Vagina (tissue), 2 donors: ENCODE results near the gene RAB41. TPM values are rescaled to one million over a fixed set of nuclear protein-coding genes. Genes with fewer than 3 reads are reported as not detected.

ENCODE experiments used
- DNase-seq, 2 donors: peaks; one replicate each; pipeline ENCODE4 v3.0.0-alpha.2; 2017; ENCODE audit errors: extremely low spot score in 2 of 2
- H3K27ac ChIP-seq: fragments of 200-600 bp; sonication (generic); one replicate; pipeline ENCODE4 v1.5.1; 2019
- H3K27me3 ChIP-seq: fragments of 200-600 bp; sonication (generic); one replicate; pipeline ENCODE4 v1.5.1; 2019
- H3K36me3 ChIP-seq, 2 donors: fragments of 200-600 bp; sonication (generic); one replicate each; pipeline ENCODE4 v1.5.1; 2017 to 2019
- H3K4me1 ChIP-seq: fragments of 200-600 bp; sonication (generic); one replicate; pipeline ENCODE4 v1.5.1; 2019
- H3K4me3 ChIP-seq, 2 donors: fragments of 200-600 bp; sonication (generic); 1 replicate in 1 of 2; 2 replicates in 1 of 2; pipeline ENCODE4 v1.5.1; 2016 to 2019
- H3K9me3 ChIP-seq: fragments of 200-600 bp; sonication (generic); one replicate; pipeline ENCODE4 v1.5.1; 2019
- CTCF ChIP-seq, 3 experiments: fragments of 450-650 bp in 2 of 3; fragments of 200-600 bp in 1 of 3; sonication (generic) in 1 of 3; IDR thresholded peaks; one replicate each; pipeline ENCODE4 v1.5.1; 2017 to 2019; ENCODE audit warnings: antibody characterized with exemption in 3 of 3, mild to moderate bottlenecking in 2 of 3, moderate library complexity in 2 of 3
- POLR2A ChIP-seq, 2 donors: fragments of 450-650 bp; IDR thresholded peaks; one replicate each; pipeline ENCODE4 v1.6.1; 2017; ENCODE audit warnings: antibody characterized with exemption in 2 of 2, mild to moderate bottlenecking in 2 of 2, moderate library complexity in 2 of 2
- POLR2AphosphoS5 ChIP-seq, 2 donors: sonication (generic); formaldehyde crosslinking; IDR thresholded peaks; one replicate each; pipeline ENCODE4 v1.9.0; 2017; ENCODE audit warnings: antibody characterized with exemption in 2 of 2, mild to moderate bottlenecking in 2 of 2, low read depth in 1 of 2; ENCODE audit not compliant: insufficient read depth in 1 of 2
- intact Hi-C: fragments of 100-400 bp; cut with DNase I; formaldehyde crosslinking; loops from one replicate; pipeline ENCODE4 v1.15.1; 2023
- total RNA-seq: library from RNA; depleted of rRNA; stranded (reverse); fragments of >200 nt; gene quantifications from one replicate; pipeline ENCODE4 v1.2.3, GENCODE V29; 2016

The RAB41 gene
- total RNA-seq, 1 donor from 2014 or later: not detected

DNA sequence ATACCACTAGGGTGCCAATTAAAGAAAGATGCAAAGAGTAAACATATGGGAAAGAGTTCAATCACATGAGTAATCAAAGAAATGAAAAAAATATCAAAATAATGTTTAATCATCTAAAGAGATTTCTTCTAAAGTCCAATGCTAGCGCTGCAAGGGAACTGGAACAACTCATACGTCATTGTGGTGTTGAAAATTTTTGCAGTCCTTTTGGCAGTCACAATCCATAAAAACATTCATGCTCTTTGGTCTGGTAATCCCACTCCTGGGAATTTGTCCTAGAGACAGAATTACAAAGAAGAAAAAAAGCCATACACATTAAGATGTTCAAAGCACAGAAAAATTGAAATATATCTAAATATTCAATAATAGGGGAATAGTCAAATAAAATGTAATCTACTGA lies 26.5 kb upstream of the RAB41 start:
- DNase-seq: no peak
- Histone ChIP-seq H3K4me3 (no peak overlapping the region), H3K36me3 (no peaks in the 10 kb centered on the region), H3K9me3 (no peaks in the 10 kb centered on the region), H3K4me1 (no peaks in the 10 kb centered on the region), H3K27ac (no peak overlapping the region), H3K27me3 (no peaks in the 10 kb centered on the region)
- intact Hi-C loops: no loop called here
- TF ChIP-seq POLR2A (IDR thresholded peaks at IDR 0.05) (no peak), POLR2AphosphoS5 (IDR thresholded peaks at IDR 0.05; ENCODE audit: insufficient read depth in 1 of 2, low read depth in 1 of 2) (no peak), CTCF (IDR thresholded peaks at IDR 0.05) (no peak)

GRCh38 chrX:70257423-70258288 lies 24.3 kb upstream of the RAB41 start:
- no peak overlapping the region for H3K4me3 ChIP-seq
- intact Hi-C loops: no loop called here
- H3K36me3 ChIP-seq: no peaks in the 10 kb centered on the region
- H3K27me3 ChIP-seq: no peaks in the 10 kb centered on the region
- TF ChIP-seq POLR2AphosphoS5 (IDR thresholded peaks at IDR 0.05; ENCODE audit: insufficient read depth in 1 of 2, low read depth in 1 of 2) (no peak), CTCF (IDR thresholded peaks at IDR 0.05) (no peak), POLR2A (IDR thresholded peaks at IDR 0.05) (no peak)
- DNase-seq: no peak
- H3K27ac ChIP-seq: no peak overlapping the region
- no peaks in the 10 kb centered on the region for H3K9me3 ChIP-seq
- no peaks in the 10 kb centered on the region for H3K4me1 ChIP-seq

DNA sequence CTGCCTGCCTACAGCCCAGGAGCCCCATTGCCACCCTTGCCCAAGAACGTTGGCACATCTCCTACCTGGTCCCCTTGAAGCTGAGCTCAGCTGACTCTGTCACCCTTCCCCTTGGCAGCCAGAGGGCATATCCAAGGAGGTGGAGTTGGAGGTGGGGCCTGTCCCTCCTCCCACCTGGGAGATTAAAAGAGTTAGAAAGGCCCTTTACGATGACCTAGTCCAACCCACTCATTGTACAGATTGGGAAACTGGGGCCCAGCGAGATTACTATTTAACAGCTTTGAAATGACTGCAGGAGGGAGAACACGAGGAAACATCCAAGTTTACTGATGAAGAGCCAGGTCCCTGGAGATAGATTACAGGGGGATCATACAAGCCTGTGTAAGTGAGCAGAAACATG lies 21.9 kb upstream of the RAB41 start, which contains the start of gene P2RY4:
Gene P2RY4 (minus strand): TSS at position 101 of the 400 bp plus-strand sequence. CDS start 580 bp downstream, outside the sequence.
- intact Hi-C loops: no loop called here
- no peak within 1 kb of the TSS for H3K4me3 ChIP-seq
- TF ChIP-seq POLR2A (IDR thresholded peaks at IDR 0.05) (no peak), CTCF (IDR thresholded peaks at IDR 0.05) (no peak), POLR2AphosphoS5 (IDR thresholded peaks at IDR 0.05; ENCODE audit: insufficient read depth in 1 of 2, low read depth in 1 of 2) (no peak)
- no peak for DNase-seq
- H3K36me3 ChIP-seq: no peaks in the 10 kb centered on the region
- H3K27ac ChIP-seq: no peak within 1 kb of the TSS
- no peaks in the 10 kb centered on the region for H3K4me1 ChIP-seq
- H3K9me3 ChIP-seq: no peaks in the 10 kb centered on the region
- H3K27me3 ChIP-seq: no peaks in the 10 kb centered on the region

DNA sequence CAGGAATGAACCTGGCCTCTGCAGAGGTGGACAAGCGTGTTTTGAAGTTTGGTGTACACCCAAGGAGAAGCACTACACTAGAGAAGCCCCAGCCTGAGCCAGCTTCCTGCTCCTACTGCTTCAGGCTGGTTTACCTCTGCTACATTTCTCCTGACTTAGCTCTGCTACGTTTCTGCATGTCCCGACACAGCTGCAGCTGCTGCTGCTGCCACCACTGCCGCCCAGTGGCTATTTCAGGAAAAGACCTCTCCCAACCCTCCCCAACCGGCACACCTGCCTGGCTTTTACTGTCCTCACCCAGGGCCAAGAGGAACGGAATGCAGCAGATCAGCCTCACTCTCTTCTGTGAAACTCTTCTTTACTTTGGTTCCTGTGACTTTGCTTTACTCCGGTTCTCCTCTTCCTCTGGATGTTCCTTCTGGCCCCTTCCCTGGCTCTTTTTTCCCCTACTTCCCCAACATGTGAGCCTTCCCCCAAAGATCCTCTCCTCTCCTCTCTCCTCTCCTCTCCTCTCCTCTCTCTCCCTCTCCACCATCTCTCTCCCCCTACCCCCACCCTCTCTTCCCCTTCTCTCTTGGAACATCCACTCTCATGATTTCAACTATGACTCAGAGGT lies 18.9 kb upstream of the RAB41 start:
- TF ChIP-seq CTCF (IDR thresholded peaks at IDR 0.05) (peak in 1 of 3 experiments; percentile 20), POLR2AphosphoS5 (IDR thresholded peaks at IDR 0.05; ENCODE audit: insufficient read depth in 1 of 2, low read depth in 1 of 2) (no peak)
- Histone ChIP-seq H3K27me3 (no peaks in the 10 kb centered on the region), H3K4me1 (no peaks in the 10 kb centered on the region), H3K9me3 (no peaks in the 10 kb centered on the region), H3K4me3 (no peak overlapping the region), H3K36me3 (no peaks in the 10 kb centered on the region), H3K27ac (no peak overlapping the region)
- intact Hi-C loops: no loop called here
- no peak for DNase-seq

DNA sequence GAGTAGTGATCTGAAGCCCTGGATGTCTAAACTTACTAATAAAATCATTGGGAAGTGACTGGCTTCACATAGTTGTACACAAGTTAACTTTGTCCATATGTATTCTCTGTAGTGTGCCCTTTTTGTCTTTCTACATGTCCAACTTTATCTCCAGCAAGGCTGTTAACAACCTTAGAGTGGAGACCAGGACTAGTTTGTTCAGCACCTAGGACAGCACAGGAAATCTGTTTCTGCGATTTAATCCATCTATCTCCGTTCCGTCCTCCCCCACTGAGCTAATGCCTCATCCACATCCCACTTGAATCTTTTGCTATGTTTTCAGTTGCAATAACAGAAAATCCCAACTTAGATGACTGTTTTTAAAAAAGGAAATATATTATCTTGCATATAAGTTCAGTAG lies 17.2 kb upstream of the RAB41 start:
- Histone ChIP-seq H3K36me3 (no peaks in the 10 kb centered on the region), H3K4me1 (no peaks in the 10 kb centered on the region), H3K9me3 (no peaks in the 10 kb centered on the region), H3K4me3 (no peak overlapping the region), H3K27ac (no peak overlapping the region), H3K27me3 (no peaks in the 10 kb centered on the region)
- no peak for DNase-seq
- TF ChIP-seq POLR2AphosphoS5 (IDR thresholded peaks at IDR 0.05; ENCODE audit: insufficient read depth in 1 of 2, low read depth in 1 of 2) (no peak), CTCF (IDR thresholded peaks at IDR 0.05) (no peak), POLR2A (IDR thresholded peaks at IDR 0.05) (no peak)
- intact Hi-C loops: no loop called here
